H9 (cell line): ENCODE measurements around the gene USB1. TPM values are rescaled to one million over a fixed set of nuclear protein-coding genes. Genes with fewer than 3 reads are reported as not detected.

Source experiments
- DNase-seq: peaks from one replicate; pipeline ENCODE4 v3.0.0-alpha.2; 2017
- H2AFZ ChIP-seq: one replicate; pipeline ENCODE4 v1.6.1; 2013; ENCODE audit warnings: mild to moderate bottlenecking, low read length, control low read depth, moderate library complexity
- H2AK5ac ChIP-seq: 2 replicates; pipeline ENCODE4 v1.6.1; 2013; ENCODE audit warnings: low read length, control low read depth, mixed read lengths; ENCODE audit not compliant: insufficient read length
- H2BK120ac ChIP-seq: one replicate; pipeline ENCODE4 v1.6.1; 2013; ENCODE audit warnings: low read depth, mild to moderate bottlenecking, low read length, control low read depth, inconsistent platforms; ENCODE audit not compliant: poor library complexity, severe bottlenecking
- H2BK12ac ChIP-seq: 2 replicates; pipeline ENCODE4 v1.6.1; 2013; ENCODE audit warnings: low read length, control low read depth, mixed read lengths, low read depth; ENCODE audit not compliant: insufficient read length
- H2BK15ac ChIP-seq: 2 replicates; pipeline ENCODE4 v1.6.1; 2013; ENCODE audit warnings: low read depth, low read length, control low read depth
- H2BK20ac ChIP-seq: one replicate; pipeline ENCODE4 v1.6.1; 2013; ENCODE audit warnings: low read depth, mild to moderate bottlenecking, low read length, control low read depth, inconsistent platforms; ENCODE audit not compliant: poor library complexity, severe bottlenecking
- H2BK5ac ChIP-seq: 2 replicates; pipeline ENCODE4 v1.6.1; 2013; ENCODE audit warnings: low read length, control low read depth, mixed read lengths; ENCODE audit not compliant: insufficient read length
- H3K14ac ChIP-seq: 2 replicates; pipeline ENCODE4 v1.6.1; 2013; ENCODE audit warnings: low read length, control low read depth; ENCODE audit not compliant: insufficient read depth
- H3K18ac ChIP-seq: 2 replicates; pipeline ENCODE4 v1.6.1; 2013; ENCODE audit warnings: low read depth, mild to moderate bottlenecking, mixed read lengths, low read length, control low read depth; ENCODE audit not compliant: insufficient read length
- H3K23ac ChIP-seq: 2 replicates; pipeline ENCODE4 v1.6.1; 2013; ENCODE audit warnings: low read length, control low read depth, mixed read lengths, low read depth; ENCODE audit not compliant: insufficient read length
- H3K23me2 ChIP-seq: 2 replicates; pipeline ENCODE4 v1.6.1; 2013; ENCODE audit warnings: low read depth, mild to moderate bottlenecking, mixed read lengths, low read length, control low read depth; ENCODE audit not compliant: insufficient read length, poor library complexity, severe bottlenecking
- H3K27ac ChIP-seq: 2 replicates; pipeline ENCODE4 v1.5.1; 2013; ENCODE audit warnings: low read length, control low read depth, mixed read lengths, low read depth; ENCODE audit not compliant: insufficient read length
- H3K27me3 ChIP-seq: 2 replicates; pipeline ENCODE4 v1.6.1; 2013; ENCODE audit warnings: low read length, control low read depth, inconsistent platforms; ENCODE audit not compliant: insufficient read depth
- H3K4ac ChIP-seq: 2 replicates; pipeline ENCODE4 v1.6.1; 2013; ENCODE audit warnings: low read depth, mild to moderate bottlenecking, control low read depth, inconsistent platforms, low read length, moderate library complexity
- H3K4me1 ChIP-seq: 2 replicates; pipeline ENCODE4 v1.6.1; 2013; ENCODE audit warnings: low read length, control low read depth, inconsistent platforms; ENCODE audit not compliant: insufficient read depth
- H3K4me2 ChIP-seq: 2 replicates; pipeline ENCODE4 v1.6.1; 2013; ENCODE audit warnings: low read length, control low read depth, mixed read lengths; ENCODE audit not compliant: insufficient read length, insufficient read depth
- H3K56ac ChIP-seq: 2 replicates; pipeline ENCODE4 v1.6.1; 2013; ENCODE audit warnings: low read depth, mild to moderate bottlenecking, mixed read lengths, low read length, control low read depth; ENCODE audit not compliant: insufficient read length
- H3K79me1 ChIP-seq: 2 replicates; pipeline ENCODE4 v1.6.1; 2013; ENCODE audit warnings: low read depth, mild to moderate bottlenecking, moderate library complexity, low read length, control low read depth, inconsistent platforms; ENCODE audit not compliant: insufficient read depth, poor library complexity, severe bottlenecking
- H3K79me2 ChIP-seq: 2 replicates; pipeline ENCODE4 v1.6.1; 2013; ENCODE audit warnings: low read length, control low read depth, inconsistent platforms; ENCODE audit not compliant: insufficient read depth
- H3K9ac ChIP-seq: 2 replicates; pipeline ENCODE4 v1.6.1; 2013; ENCODE audit warnings: low read length, control low read depth, mixed read lengths; ENCODE audit not compliant: insufficient read length; ENCODE audit errors: extremely low read depth
- H3K9me3 ChIP-seq: one replicate; pipeline ENCODE4 v1.6.1; 2013; ENCODE audit warnings: low read depth, low read length, inconsistent platforms; ENCODE audit not compliant: control insufficient read depth
- H3T11ph ChIP-seq: one replicate; pipeline ENCODE4 v1.6.1; 2013; ENCODE audit warnings: mild to moderate bottlenecking, low read length, control low read depth, inconsistent platforms
- H4K20me1 ChIP-seq: one replicate; pipeline ENCODE4 v1.6.1; 2013; ENCODE audit not compliant: control insufficient read depth, insufficient read length, insufficient read depth
- H4K5ac ChIP-seq: 2 replicates; pipeline ENCODE4 v1.6.1; 2013; ENCODE audit warnings: low read depth, mild to moderate bottlenecking, mixed read lengths, low read length, control low read depth; ENCODE audit not compliant: insufficient read length
- H4K8ac ChIP-seq: replicated peaks from 2 replicates; pipeline ENCODE4 v1.6.1; 2013; ENCODE audit warnings: low read length, control low read depth, mixed read lengths, low read depth; ENCODE audit not compliant: insufficient read length
- H4K91ac ChIP-seq: 2 replicates; pipeline ENCODE4 v1.6.1; 2013; ENCODE audit warnings: low read depth, mild to moderate bottlenecking, moderate library complexity, mixed read lengths, low read length, control low read depth; ENCODE audit not compliant: insufficient read length
- H3K27ac Mint-ChIP-seq, 3 experiments: 2 replicates in 2 of 3; 3 replicates in 1 of 3; pipeline ENCODE4 v1.8.0; 2020 to 2021; ENCODE audit warnings: mixed read lengths in 3 of 3, mild to moderate bottlenecking in 1 of 3, moderate library complexity in 1 of 3
- H3K27me3 Mint-ChIP-seq: 2 replicates; pipeline ENCODE4 v1.8.0; 2021; ENCODE audit warnings: low read depth, mild to moderate bottlenecking, moderate library complexity, mixed read lengths
- H3K36me3 Mint-ChIP-seq, 3 experiments: 2 replicates in 2 of 3; 3 replicates in 1 of 3; pipeline ENCODE4 v1.8.0; 2020 to 2021; ENCODE audit warnings: low read depth in 3 of 3, mixed read lengths in 3 of 3; ENCODE audit not compliant: insufficient read depth in 1 of 3
- H3K4me1 Mint-ChIP-seq, 2 experiments: 2 replicates each; pipeline ENCODE4 v1.8.0; 2020; ENCODE audit warnings: mixed read lengths in 2 of 2
- H3K4me3 Mint-ChIP-seq, 2 experiments: 2 replicates in 1 of 2; 3 replicates in 1 of 2; pipeline ENCODE4 v1.8.0; 2020 to 2021; ENCODE audit warnings: mild to moderate bottlenecking in 2 of 2, mixed read lengths in 2 of 2, moderate library complexity in 1 of 2
- H3K9me3 Mint-ChIP-seq, 2 experiments: 2 replicates in 1 of 2; 3 replicates in 1 of 2; pipeline ENCODE4 v1.8.0; 2020; ENCODE audit warnings: mild to moderate bottlenecking in 2 of 2, mixed read lengths in 2 of 2, moderate library complexity in 1 of 2
- WGBS: extraction: QIAGEN DNeasy Blood & Tissue Kit; methylation state at CpG from one replicate; pipeline ENCODE4 v1.1.7; 2013; ENCODE audit warnings: missing lambda C conversion rate, low lambda C conversion rate, mixed read lengths; ENCODE audit not compliant: insufficient read length; ENCODE audit errors: extremely low coverage; 5-methylcytosine and 5-hydroxymethylcytosine counted together
- total RNA-seq: library from RNA; stranded (reverse); gene quantifications from 2 replicates; pipeline ENCODE4 v1.2.1, GENCODE V29; 2021
- TF ChIP-seq, protein P1 (sequence below): fragments of 200-600 bp; sonication (generic); conservative IDR thresholded peaks from 3 replicates; pipeline ENCODE4 v1.8.0; 2021; ENCODE audit warnings: antibody characterized with exemption, mild to moderate bottlenecking

USB1 gene
- total RNA-seq, 1 experiment from 2014 or later: 65.0 TPM

DNA sequence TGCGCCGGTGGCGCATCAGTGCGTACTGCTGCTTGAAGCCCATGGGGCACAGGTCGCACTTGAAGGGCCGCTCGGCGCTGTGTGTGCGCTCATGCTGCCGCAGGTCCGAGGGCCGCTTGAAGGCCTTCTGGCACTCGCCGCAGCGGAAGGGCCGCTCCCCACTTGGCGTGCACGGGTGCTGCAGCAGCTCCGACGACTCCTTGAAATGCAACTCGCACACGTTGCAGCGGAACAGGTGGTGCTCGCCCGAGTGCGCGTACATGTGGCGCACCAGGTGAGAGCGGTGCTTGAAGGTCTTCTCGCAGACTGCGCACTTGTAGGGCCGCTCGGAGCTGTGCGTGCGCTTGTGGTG lies 4.1 kb upstream of the USB1 start:
- peaks cover 8% of the 10 kb centered on the region for H3K23me2 ChIP-seq
- DNase-seq: no peak
- H3K27ac Mint-ChIP-seq: no peak overlapping the region

More for the DNA sequence above, 4.1 kb upstream of the USB1 start:
- Histone ChIP-seq H4K91ac (no peak overlapping the region), H4K20me1 (no peaks in the 10 kb centered on the region), H3K4me2 (no peak overlapping the region), H3K9me3 (no peaks in the 10 kb centered on the region), H3K4ac (no peak overlapping the region), H3K4me1 (peaks cover 2% of the 10 kb centered on the region; the same call in 1 of the 2 replicates), H2BK20ac (no peak overlapping the region), H2BK15ac (no peak overlapping the region), H2BK120ac (no peak overlapping the region), H2BK5ac (no peak overlapping the region), H3K79me2 (no peaks in the 10 kb centered on the region; the same call in 1 of the 2 replicates), H3T11ph (no peak overlapping the region), H4K8ac (no peak overlapping the region), H3K9ac (no peak overlapping the region), H3K27me3 (no peaks in the 10 kb centered on the region), H3K18ac (no peak overlapping the region), H3K27ac (no peak overlapping the region), H3K14ac (no peak overlapping the region), H3K56ac (no peak overlapping the region), H3K79me1 (no peaks in the 10 kb centered on the region), H2BK12ac (no peak overlapping the region), H4K5ac (no peak overlapping the region), H2AFZ (no peak overlapping the region), H3K23ac (no peak overlapping the region), H2AK5ac (no peak overlapping the region)
- H3K36me3 Mint-ChIP-seq: peaks cover 4 to 15% (median 12%) of the 10 kb centered on the region in 3 experiments; a peak in 6 of 7 replicates
- H3K4me1 Mint-ChIP-seq: peaks cover 23 to 25% of the 10 kb centered on the region in 2 experiments
- TF ChIP-seq, protein P1, sequence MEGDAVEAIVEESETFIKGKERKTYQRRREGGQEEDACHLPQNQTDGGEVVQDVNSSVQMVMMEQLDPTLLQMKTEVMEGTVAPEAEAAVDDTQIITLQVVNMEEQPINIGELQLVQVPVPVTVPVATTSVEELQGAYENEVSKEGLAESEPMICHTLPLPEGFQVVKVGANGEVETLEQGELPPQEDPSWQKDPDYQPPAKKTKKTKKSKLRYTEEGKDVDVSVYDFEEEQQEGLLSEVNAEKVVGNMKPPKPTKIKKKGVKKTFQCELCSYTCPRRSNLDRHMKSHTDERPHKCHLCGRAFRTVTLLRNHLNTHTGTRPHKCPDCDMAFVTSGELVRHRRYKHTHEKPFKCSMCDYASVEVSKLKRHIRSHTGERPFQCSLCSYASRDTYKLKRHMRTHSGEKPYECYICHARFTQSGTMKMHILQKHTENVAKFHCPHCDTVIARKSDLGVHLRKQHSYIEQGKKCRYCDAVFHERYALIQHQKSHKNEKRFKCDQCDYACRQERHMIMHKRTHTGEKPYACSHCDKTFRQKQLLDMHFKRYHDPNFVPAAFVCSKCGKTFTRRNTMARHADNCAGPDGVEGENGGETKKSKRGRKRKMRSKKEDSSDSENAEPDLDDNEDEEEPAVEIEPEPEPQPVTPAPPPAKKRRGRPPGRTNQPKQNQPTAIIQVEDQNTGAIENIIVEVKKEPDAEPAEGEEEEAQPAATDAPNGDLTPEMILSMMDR: no peak
- no peaks in the 10 kb centered on the region for H3K9me3 Mint-ChIP-seq
- no peak overlapping the region for H3K4me3 Mint-ChIP-seq
- WGBS: no CpG with 5 or more reads among the region's 35 CpGs
- no peaks in the 10 kb centered on the region; the same call in 1 of the 2 replicates for H3K27me3 Mint-ChIP-seq
